Measurements from ENCODE around the gene RSBN1L. TPM values are rescaled to one million over a fixed set of nuclear protein-coding genes. Genes with fewer than 3 reads are reported as not detected.

RSBN1L gene
- polyA plus RNA-seq, 2 of the 4 experiments (the other 2 are of a cell fraction), result 11.1 to 13.0 TPM

DNA sequence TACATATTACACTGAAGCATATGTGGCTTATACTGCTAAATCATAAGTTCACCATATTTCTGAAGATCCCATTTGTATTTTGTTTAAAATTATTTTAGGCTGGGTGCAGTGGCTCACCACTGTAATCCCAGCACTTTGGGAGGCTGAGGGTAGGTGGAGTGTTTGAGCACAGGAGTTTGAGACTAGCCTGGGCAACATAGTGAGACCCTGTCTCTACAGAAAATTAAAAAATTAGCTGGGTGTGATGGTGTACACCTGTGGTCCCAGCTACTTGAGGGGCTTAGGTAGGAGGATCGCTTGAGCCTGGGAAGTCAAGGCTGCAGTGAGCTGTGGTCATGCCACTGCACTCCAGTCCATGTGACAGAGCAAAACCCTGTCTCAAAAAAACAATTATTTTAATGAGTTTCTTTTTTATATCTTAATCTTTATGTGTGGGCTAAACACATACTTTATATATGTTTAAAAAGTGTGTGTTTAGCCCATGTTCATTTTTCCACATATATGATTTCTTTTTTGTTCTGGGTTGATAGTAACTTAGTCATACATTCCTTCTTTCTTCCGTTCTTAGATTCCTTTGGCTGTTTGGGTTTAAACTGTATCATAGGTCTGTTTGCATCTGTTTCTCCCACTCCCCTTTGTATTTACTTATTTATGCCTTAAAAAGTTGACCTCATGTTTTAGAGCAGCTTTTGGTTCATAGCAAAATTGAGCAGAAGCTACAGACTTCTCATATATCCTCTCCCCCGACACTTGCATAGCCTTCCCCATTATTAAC is 33.5 kb downstream of the RSBN1L start:
- ChIA-PET CTCF (interaction anchor here (0.7 to 1.9 kb wide), 2 partner anchors 34 to 78 kb away, joined by 3 to 6 read pairs; partner anchors contain the start of gene RSBN1L), POLR2A (no interaction called here)
- 82% methylated on average over 3 of the region's 3 CpGs for WGBS (ENCODE audit: missing lambda C conversion rate)
- TF ChIP-seq RNF2 (IDR thresholded peaks at IDR 0.05; ENCODE audit: borderline replicate concordance, low read depth) (no peak), JUNB (IDR thresholded peaks at IDR 0.05) (no peak), PHF8 (IDR thresholded peaks at IDR 0.05; ENCODE audit: borderline replicate concordance, low read depth) (no peak), ESRRA (IDR thresholded peaks at IDR 0.05; ENCODE audit: borderline replicate concordance, low read length) (no peak), MYC (IDR thresholded peaks at IDR 0.05; ENCODE audit: borderline replicate concordance, low read length) (no peak), ZNF302 (CRISPR knock-in tag; IDR thresholded peaks at IDR 0.05) (no peak), CHD2 (IDR thresholded peaks at IDR 0.05; ENCODE audit: low read length, partially characterized antibody) (no peak), POLR2AphosphoS2 (conservative IDR thresholded peaks at IDR 0.05; ENCODE audit: low read length) (no peak), CEBPB (IDR thresholded peaks at IDR 0.05) (no peak), HOXA7 (CRISPR knock-in tag; IDR thresholded peaks at IDR 0.05) (no peak), FOXS1 (CRISPR knock-in tag; IDR thresholded peaks at IDR 0.05) (no peak), MAFK (IDR thresholded peaks at IDR 0.05; ENCODE audit: partially characterized antibody) (no peak), TFCP2L1 (CRISPR knock-in tag; IDR thresholded peaks at IDR 0.05) (no peak), ZFP36 (IDR thresholded peaks at IDR 0.05; ENCODE audit: borderline replicate concordance, partially characterized antibody) (no peak), NFE2L2 (conservative IDR thresholded peaks at IDR 0.05; ENCODE audit: low read length) (no peak), CBX8 (IDR thresholded peaks at IDR 0.05) (no peak), CBX2 (IDR thresholded peaks at IDR 0.05; ENCODE audit: borderline replicate concordance, low read depth) (no peak), BHLHE40 (IDR thresholded peaks at IDR 0.05; ENCODE audit: low read depth, low read length) (no peak)
- TF ChIP-seq, protein P1, sequence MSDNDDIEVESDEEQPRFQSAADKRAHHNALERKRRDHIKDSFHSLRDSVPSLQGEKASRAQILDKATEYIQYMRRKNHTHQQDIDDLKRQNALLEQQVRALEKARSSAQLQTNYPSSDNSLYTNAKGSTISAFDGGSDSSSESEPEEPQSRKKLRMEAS (IDR thresholded peaks at IDR 0.05), result no peak
- TF ChIP-seq, protein P2, sequence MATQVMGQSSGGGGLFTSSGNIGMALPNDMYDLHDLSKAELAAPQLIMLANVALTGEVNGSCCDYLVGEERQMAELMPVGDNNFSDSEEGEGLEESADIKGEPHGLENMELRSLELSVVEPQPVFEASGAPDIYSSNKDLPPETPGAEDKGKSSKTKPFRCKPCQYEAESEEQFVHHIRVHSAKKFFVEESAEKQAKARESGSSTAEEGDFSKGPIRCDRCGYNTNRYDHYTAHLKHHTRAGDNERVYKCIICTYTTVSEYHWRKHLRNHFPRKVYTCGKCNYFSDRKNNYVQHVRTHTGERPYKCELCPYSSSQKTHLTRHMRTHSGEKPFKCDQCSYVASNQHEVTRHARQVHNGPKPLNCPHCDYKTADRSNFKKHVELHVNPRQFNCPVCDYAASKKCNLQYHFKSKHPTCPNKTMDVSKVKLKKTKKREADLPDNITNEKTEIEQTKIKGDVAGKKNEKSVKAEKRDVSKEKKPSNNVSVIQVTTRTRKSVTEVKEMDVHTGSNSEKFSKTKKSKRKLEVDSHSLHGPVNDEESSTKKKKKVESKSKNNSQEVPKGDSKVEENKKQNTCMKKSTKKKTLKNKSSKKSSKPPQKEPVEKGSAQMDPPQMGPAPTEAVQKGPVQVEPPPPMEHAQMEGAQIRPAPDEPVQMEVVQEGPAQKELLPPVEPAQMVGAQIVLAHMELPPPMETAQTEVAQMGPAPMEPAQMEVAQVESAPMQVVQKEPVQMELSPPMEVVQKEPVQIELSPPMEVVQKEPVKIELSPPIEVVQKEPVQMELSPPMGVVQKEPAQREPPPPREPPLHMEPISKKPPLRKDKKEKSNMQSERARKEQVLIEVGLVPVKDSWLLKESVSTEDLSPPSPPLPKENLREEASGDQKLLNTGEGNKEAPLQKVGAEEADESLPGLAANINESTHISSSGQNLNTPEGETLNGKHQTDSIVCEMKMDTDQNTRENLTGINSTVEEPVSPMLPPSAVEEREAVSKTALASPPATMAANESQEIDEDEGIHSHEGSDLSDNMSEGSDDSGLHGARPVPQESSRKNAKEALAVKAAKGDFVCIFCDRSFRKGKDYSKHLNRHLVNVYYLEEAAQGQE (IDR thresholded peaks at IDR 0.05), result no peak
- no peak for DNase-seq (ENCODE audit: low read depth in 1 of 2, low spot score in 1 of 2)
- no peak for ATAC-seq
- FAIRE-seq, result no peak
- H3K4me3 ChIP-seq, result no peak overlapping the region
- H3K4me1 ChIP-seq, result peaks cover 37% of the 10 kb centered on the region
- no peak overlapping the region for H3K27ac ChIP-seq
- no peaks in the 10 kb centered on the region for H3K9me3 ChIP-seq
- H3K4me2 ChIP-seq, result no peak overlapping the region

DNA sequence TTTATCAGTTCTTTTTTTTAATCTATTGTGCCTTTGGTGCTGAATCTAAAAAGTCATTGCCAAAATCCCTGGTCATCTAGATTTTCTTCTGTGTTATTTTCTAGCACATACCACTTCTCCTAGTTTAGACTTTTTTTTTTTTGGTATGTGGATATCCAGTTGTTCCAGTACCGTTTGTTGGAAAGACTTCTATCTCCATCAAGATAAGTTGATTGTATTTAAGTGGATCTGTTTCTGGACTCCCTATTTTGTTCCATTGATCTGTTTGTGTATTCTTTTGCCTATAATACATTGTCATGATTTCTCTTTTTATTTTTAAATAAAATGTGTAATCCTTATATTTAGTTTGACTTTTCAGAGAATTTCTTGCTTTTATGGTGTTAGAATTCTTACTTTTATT is 35.5 kb downstream of the RSBN1L start:
- no peak overlapping the region for H3K4me2 ChIP-seq
- ChIA-PET CTCF (no interaction called here), POLR2A (no interaction called here)
- ATAC-seq (no peak), DNase-seq (ENCODE audit: low read depth in 1 of 2, low spot score in 1 of 2) (no peak), FAIRE-seq (no peak)
- H3K4me1 ChIP-seq, result peaks cover 46% of the 10 kb centered on the region
- no peak overlapping the region for H3K4me3 ChIP-seq
- H3K27ac ChIP-seq, result no peak overlapping the region
- WGBS (ENCODE audit: missing lambda C conversion rate), result 85% methylated on average over 1 of the region's 1 CpG
- TF ChIP-seq FOSB (CRISPR knock-in tag; IDR thresholded peaks at IDR 0.05) (no peak), MYC (IDR thresholded peaks at IDR 0.05; ENCODE audit: borderline replicate concordance, low read length) (no peak), EHMT2 (IDR thresholded peaks at IDR 0.05; ENCODE audit: low read depth) (no peak), EHF (CRISPR knock-in tag; IDR thresholded peaks at IDR 0.05) (no peak), NR3C1 (IDR thresholded peaks at IDR 0.05) (no peak), FOSL2 (IDR thresholded peaks at IDR 0.05) (no peak), FOSL2 (CRISPR knock-in tag; IDR thresholded peaks at IDR 0.05) (no peak), MAZ (IDR thresholded peaks at IDR 0.05; ENCODE audit: borderline replicate concordance, low read depth, low read length) (no peak), RAD21 (conservative IDR thresholded peaks at IDR 0.05 in 1 of 2, IDR thresholded peaks at IDR 0.05 in 1 of 2) (no peak), ZSCAN20 (CRISPR knock-in tag; IDR thresholded peaks at IDR 0.05) (no peak), CHD4 (IDR thresholded peaks at IDR 0.05; ENCODE audit: borderline replicate concordance) (no peak), CHD2 (IDR thresholded peaks at IDR 0.05; ENCODE audit: low read length, partially characterized antibody) (no peak), CBX2 (IDR thresholded peaks at IDR 0.05; ENCODE audit: borderline replicate concordance, low read depth) (no peak), CBX8 (IDR thresholded peaks at IDR 0.05) (no peak), HOXB5 (CRISPR knock-in tag; IDR thresholded peaks at IDR 0.05) (no peak)
- TF ChIP-seq, protein P3, sequence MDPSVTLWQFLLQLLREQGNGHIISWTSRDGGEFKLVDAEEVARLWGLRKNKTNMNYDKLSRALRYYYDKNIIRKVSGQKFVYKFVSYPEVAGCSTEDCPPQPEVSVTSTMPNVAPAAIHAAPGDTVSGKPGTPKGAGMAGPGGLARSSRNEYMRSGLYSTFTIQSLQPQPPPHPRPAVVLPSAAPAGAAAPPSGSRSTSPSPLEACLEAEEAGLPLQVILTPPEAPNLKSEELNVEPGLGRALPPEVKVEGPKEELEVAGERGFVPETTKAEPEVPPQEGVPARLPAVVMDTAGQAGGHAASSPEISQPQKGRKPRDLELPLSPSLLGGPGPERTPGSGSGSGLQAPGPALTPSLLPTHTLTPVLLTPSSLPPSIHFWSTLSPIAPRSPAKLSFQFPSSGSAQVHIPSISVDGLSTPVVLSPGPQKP (IDR thresholded peaks at IDR 0.05; ENCODE audit: low read depth, low read length), result no peak
- TF ChIP-seq, protein P4, sequence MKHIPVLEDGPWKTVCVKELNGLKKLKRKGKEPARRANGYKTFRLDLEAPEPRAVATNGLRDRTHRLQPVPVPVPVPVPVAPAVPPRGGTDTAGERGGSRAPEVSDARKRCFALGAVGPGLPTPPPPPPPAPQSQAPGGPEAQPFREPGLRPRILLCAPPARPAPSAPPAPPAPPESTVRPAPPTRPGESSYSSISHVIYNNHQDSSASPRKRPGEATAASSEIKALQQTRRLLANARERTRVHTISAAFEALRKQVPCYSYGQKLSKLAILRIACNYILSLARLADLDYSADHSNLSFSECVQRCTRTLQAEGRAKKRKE (CRISPR knock-in tag; IDR thresholded peaks at IDR 0.05; ENCODE audit: low read depth), result no peak
- no peaks in the 10 kb centered on the region for H3K9me3 ChIP-seq
